Fibroblast of the aortic adventitia (primary cell): ENCODE data around the gene CTDSP2. TPM values are rescaled to one million over a fixed set of nuclear protein-coding genes. Genes with fewer than 3 reads are reported as not detected.

Source experiments
- DNase-seq: peaks from one replicate; pipeline ENCODE4 v3.0.0-alpha.2; 2010; ENCODE audit warnings: low read depth
- H3K4me3 ChIP-seq: 2 replicates; pipeline ENCODE4 v1.5.1; 2011; ENCODE audit warnings: low read depth, mild to moderate bottlenecking, control low read depth, low read length, moderate library complexity
- CTCF ChIP-seq: IDR thresholded peaks from 2 replicates; pipeline ENCODE4 v1.5.1; 2011; ENCODE audit warnings: mild to moderate bottlenecking, low read length, control low read depth, inconsistent platforms; ENCODE audit not compliant: insufficient read depth
- total RNA-seq: library from RNA; depleted of rRNA; stranded (reverse); fragments of >200 nt; gene quantifications from 2 replicates; pipeline ENCODE4 v1.2.3, GENCODE V29; 2012; ENCODE audit warnings: low replicate concordance

The CTDSP2 gene
- total RNA-seq, 1 donor: 90.7 TPM

GRCh38 chr12:57834086-57834876 lies 12.2 kb downstream of the CTDSP2 start:
- H3K4me3 ChIP-seq: no peak overlapping the region
- TF ChIP-seq CTCF: no peak
- no peak for DNase-seq

GRCh38 chr12:57833672-57834071 lies 12.9 kb downstream of the CTDSP2 start:
- TF ChIP-seq CTCF: no peak
- H3K4me3 ChIP-seq: no peak overlapping the region
- no peak for DNase-seq

GRCh38 chr12:57832966-57833365 lies 13.6 kb downstream of the CTDSP2 start:
- no peak for TF ChIP-seq CTCF
- no peak for DNase-seq
- H3K4me3 ChIP-seq: no peak overlapping the region

GRCh38 chr12:57830393-57830792 lies 16.1 kb downstream of the CTDSP2 start:
- no peak for TF ChIP-seq CTCF

GRCh38 chr12:57829025-57829777 lies 17.3 kb downstream of the CTDSP2 start:
- no peak overlapping the region for H3K4me3 ChIP-seq
- no peak for DNase-seq
- no peak for TF ChIP-seq CTCF

More at GRCh38 chr12:57830393-57830792, 16.1 kb downstream of the CTDSP2 start:
- no peak for DNase-seq
- no peak overlapping the region for H3K4me3 ChIP-seq

GRCh38 chr12:57826966-57827365 lies 19.6 kb downstream of the CTDSP2 start:
- DNase-seq: no peak
- no peak overlapping the region for H3K4me3 ChIP-seq
- no peak for TF ChIP-seq CTCF
